Activated CD4-positive, alpha-beta T cell treated with anti-CD3 and anti-CD28 coated beads, Interleukin-2, Interleukin-4, amounts not matched to agents 100 ng/mL and 50 ng/mL, durations not matched to agents 16 hours and 8 hours (primary cell): Measurements from ENCODE around the gene MAPK1.
"Not testable (repeated sequence)": the region's sequence is repeated elsewhere in the genome, so short reads cannot be mapped to it uniquely, and the experiment has no call there.

Experiments
- DNase-seq: peaks from one replicate; pipeline ENCODE4 v3.0.0-alpha.2; 2020; ENCODE audit warnings: low spot score

MAPK1 gene

GRCh38 chr22:21725956-21726649, 141.3 kb downstream of the MAPK1 start:
- no peak for DNase-seq

GRCh38 chr22:21724496-21724895, 142.9 kb downstream of the MAPK1 start:
- DNase-seq = not testable (repeated sequence)

GRCh38 chr22:21721195-21721852, 146.1 kb downstream of the MAPK1 start:
- DNase-seq = not testable (repeated sequence)

- DNase-seq = not testable (repeated sequence)
Measured at GRCh38 chr22:21720191-21720859, 147.1 kb downstream of the MAPK1 start.

GRCh38 chr22:21719024-21719423, 148.4 kb downstream of the MAPK1 start:
- no peak for DNase-seq

- DNase-seq = no peak
Measured at GRCh38 chr22:21718499-21718898, 148.9 kb downstream of the MAPK1 start.

- not testable (repeated sequence) for DNase-seq
Measured at GRCh38 chr22:21716395-21717122, 150.9 kb downstream of the MAPK1 start.

GRCh38 chr22:21714786-21715185, 152.7 kb downstream of the MAPK1 start:
- DNase-seq = no peak

- no peak for DNase-seq
Measured at GRCh38 chr22:21714059-21714770, 153.2 kb downstream of the MAPK1 start.

- no peak for DNase-seq
Measured at GRCh38 chr22:21713428-21714058, 153.9 kb downstream of the MAPK1 start.

- peak; percentile 70 for DNase-seq
Measured at GRCh38 chr22:21712751-21713427, 154.6 kb downstream of the MAPK1 start.

GRCh38 chr22:21711851-21712250, 155.6 kb downstream of the MAPK1 start:
- DNase-seq = no peak

GRCh38 chr22:21710156-21710555, 157.3 kb downstream of the MAPK1 start:
- no peak for DNase-seq

- DNase-seq = no peak
Measured at GRCh38 chr22:21709688-21710087, 157.8 kb downstream of the MAPK1 start.

GRCh38 chr22:21708960-21709359, 158.5 kb downstream of the MAPK1 start:
- DNase-seq = no peak

- DNase-seq = no peak
Measured at GRCh38 chr22:21707677-21708076, 159.8 kb downstream of the MAPK1 start.
